Spleen (tissue), 7 donors: ENCODE measurements around the gene NCOA6.

Experiments
- POLR2A ChIP-seq, 3 donors: fragments of 450-650 bp; IDR thresholded peaks; one replicate each; pipeline ENCODE4 v1.5.1; 2017; ENCODE audit warnings: antibody characterized with exemption in 3 of 3, mild to moderate bottlenecking in 1 of 3
- POLR2AphosphoS5 ChIP-seq, 3 donors: sonication (generic); formaldehyde crosslinking; IDR thresholded peaks; one replicate each; pipeline ENCODE4 v1.5.1; 2017; ENCODE audit warnings: antibody characterized with exemption in 3 of 3
- TF ChIP-seq, protein P1 (sequence below), 11 experiments: fragments of 200-600 bp in 7 of 11; fragments of 450-650 bp in 4 of 11; sonication (generic) in 4 of 11; IDR thresholded peaks in 8 of 11; conservative IDR thresholded peaks in 3 of 11; 1 replicate in 7 of 11; 2 replicates in 4 of 11; pipeline versions ENCODE4 v1.4.0 to v1.8.0; 2016 to 2021; ENCODE audit warnings: antibody characterized with exemption in 11 of 11, inconsistent platforms in 4 of 11, mild to moderate bottlenecking in 1 of 11
- donor health status: DM: no; HTN: no; CAD: no; lungs with moderate emphysema.
- donor health status: DM: no; HTN: no; CAD: no.
- donor health status: DM: no; HTN: no; CAD: no.

DNA sequence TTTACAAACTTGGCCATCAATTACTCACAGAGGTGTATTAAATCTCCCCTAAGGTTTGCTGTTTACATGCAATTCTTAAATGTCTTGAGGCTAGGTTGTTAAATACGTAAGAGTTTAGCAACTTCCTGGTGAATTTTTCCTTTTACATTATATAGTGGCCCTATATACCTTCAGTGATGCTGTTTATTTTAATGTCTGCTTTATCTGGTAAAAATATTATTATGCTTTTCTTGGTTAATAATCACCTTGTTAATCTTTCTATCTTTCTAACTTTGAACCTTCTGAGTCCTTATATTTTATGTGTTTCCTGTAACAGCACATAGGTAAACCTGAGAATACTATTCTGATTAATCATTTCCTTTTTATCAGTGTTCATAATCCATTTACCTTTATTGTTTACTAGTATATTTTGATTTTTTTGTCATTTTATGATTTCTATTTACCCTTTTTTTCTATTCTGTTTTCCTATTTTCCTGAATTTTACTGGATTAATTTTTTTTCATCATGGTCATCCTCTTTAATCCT, 63.4 kb downstream of the NCOA6 start:
- TF ChIP-seq, protein P1, sequence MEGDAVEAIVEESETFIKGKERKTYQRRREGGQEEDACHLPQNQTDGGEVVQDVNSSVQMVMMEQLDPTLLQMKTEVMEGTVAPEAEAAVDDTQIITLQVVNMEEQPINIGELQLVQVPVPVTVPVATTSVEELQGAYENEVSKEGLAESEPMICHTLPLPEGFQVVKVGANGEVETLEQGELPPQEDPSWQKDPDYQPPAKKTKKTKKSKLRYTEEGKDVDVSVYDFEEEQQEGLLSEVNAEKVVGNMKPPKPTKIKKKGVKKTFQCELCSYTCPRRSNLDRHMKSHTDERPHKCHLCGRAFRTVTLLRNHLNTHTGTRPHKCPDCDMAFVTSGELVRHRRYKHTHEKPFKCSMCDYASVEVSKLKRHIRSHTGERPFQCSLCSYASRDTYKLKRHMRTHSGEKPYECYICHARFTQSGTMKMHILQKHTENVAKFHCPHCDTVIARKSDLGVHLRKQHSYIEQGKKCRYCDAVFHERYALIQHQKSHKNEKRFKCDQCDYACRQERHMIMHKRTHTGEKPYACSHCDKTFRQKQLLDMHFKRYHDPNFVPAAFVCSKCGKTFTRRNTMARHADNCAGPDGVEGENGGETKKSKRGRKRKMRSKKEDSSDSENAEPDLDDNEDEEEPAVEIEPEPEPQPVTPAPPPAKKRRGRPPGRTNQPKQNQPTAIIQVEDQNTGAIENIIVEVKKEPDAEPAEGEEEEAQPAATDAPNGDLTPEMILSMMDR (IDR thresholded peaks at IDR 0.05 in 8 of 11, conservative IDR thresholded peaks at IDR 0.05 in 3 of 11) = no peak
- TF ChIP-seq POLR2A (IDR thresholded peaks at IDR 0.05) (no peak), POLR2AphosphoS5 (IDR thresholded peaks at IDR 0.05) (no peak)
